ENCODE data around the gene DNAH17.
A peak's percentile ranks its signal among the peaks of the same experiment; 100 is the strongest.

DNAH17 gene

GRCh38 chr17:78617511-78618061 is 40.4 kb upstream of the DNAH17 start:
- peaks cover 0 to 3% of the 10 kb centered on the region in 2 donors for H3K9me3 ChIP-seq (ENCODE audit: control insufficient read depth in 2 of 2, low read length in 2 of 2)
- H3K4me3 ChIP-seq (ENCODE audit: low read length in 2 of 2) = no peak overlapping the region
- no peaks in the 10 kb centered on the region for H3K27me3 ChIP-seq (ENCODE audit: control insufficient read depth in 1 of 2, insufficient read depth in 2 of 2, low read length in 2 of 2)
- no peak overlapping the region for H3K9ac ChIP-seq (ENCODE audit: low read length in 2 of 2)
- no peak overlapping the region for H3K27ac ChIP-seq (ENCODE audit: low read length)
- peaks cover 22% of the 10 kb centered on the region for H3K4me1 ChIP-seq (ENCODE audit: control insufficient read depth, insufficient read depth, low read length)
- no peaks in the 10 kb centered on the region for H3K36me3 ChIP-seq (ENCODE audit: control insufficient read depth in 2 of 2, insufficient read depth in 2 of 2, low read length in 2 of 2)

DNA sequence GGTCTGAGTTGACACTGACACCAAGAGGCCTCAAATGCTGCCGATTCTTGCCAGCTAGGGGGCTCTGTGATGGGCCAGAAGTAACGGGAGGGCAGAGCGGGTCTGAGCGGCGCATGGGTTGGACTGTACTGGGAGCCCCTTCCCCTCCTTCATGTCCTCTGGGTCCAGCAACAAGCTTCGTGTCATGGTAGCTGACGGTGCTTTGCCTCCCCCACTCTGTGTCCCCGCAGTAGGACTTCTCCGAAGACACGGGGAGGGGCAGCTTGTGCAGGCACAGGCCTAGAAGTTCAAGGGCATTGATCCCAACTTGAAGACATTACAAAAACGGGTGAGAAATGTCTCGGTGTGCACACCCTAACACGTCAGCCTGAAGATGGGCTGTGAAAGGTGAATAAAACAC is 39.8 kb upstream of the DNAH17 start:
- H3K27ac ChIP-seq (ENCODE audit: low read length) = no peak overlapping the region
- H3K4me3 ChIP-seq (ENCODE audit: low read length in 2 of 2) = peak overlapping the region in 1 of 2 donors; percentile 15
- H3K36me3 ChIP-seq (ENCODE audit: control insufficient read depth in 2 of 2, insufficient read depth in 2 of 2, low read length in 2 of 2) = no peaks in the 10 kb centered on the region
- H3K27me3 ChIP-seq (ENCODE audit: control insufficient read depth in 1 of 2, insufficient read depth in 2 of 2, low read length in 2 of 2) = no peaks in the 10 kb centered on the region
- H3K9ac ChIP-seq (ENCODE audit: low read length in 2 of 2) = no peak overlapping the region
- peaks cover 29% of the 10 kb centered on the region for H3K4me1 ChIP-seq (ENCODE audit: control insufficient read depth, insufficient read depth, low read length)
- H3K9me3 ChIP-seq (ENCODE audit: control insufficient read depth in 2 of 2, low read length in 2 of 2) = peaks cover 0 to 3% of the 10 kb centered on the region in 2 donors

DNA sequence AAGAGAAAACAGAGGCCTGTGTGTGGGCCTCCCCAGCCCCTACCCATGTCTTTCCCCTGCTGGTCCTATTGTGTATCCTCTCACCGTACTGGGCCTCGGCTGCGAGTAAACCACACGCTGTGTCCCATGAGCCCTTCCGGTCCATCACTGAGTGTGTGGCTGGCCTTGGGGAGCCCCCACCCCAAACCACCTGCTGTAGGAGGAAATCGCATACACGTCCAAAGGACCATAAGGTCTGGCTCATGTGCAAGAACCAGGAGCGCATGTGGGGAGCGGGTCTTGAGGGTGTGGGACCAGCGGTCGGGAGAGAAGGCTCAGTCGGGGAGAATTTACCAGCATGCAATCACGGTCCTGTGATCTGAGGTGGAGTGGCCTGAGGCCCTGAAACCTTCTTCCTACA is 38.4 kb upstream of the DNAH17 start:
- Histone ChIP-seq H3K4me1 (ENCODE audit: control insufficient read depth, insufficient read depth, low read length) (peaks cover 41% of the 10 kb centered on the region), H3K9ac (ENCODE audit: low read length in 2 of 2) (no peak overlapping the region), H3K36me3 (ENCODE audit: control insufficient read depth in 2 of 2, insufficient read depth in 2 of 2, low read length in 2 of 2) (no peaks in the 10 kb centered on the region), H3K27ac (ENCODE audit: low read length) (no peak overlapping the region), H3K27me3 (ENCODE audit: control insufficient read depth in 1 of 2, insufficient read depth in 2 of 2, low read length in 2 of 2) (no peaks in the 10 kb centered on the region), H3K4me3 (ENCODE audit: low read length in 2 of 2) (no peak overlapping the region), H3K9me3 (ENCODE audit: control insufficient read depth in 2 of 2, low read length in 2 of 2) (peaks cover 0 to 3% of the 10 kb centered on the region in 2 donors)

GRCh38 chr17:78613416-78613815 is 36.2 kb upstream of the DNAH17 start:
- Histone ChIP-seq H3K4me1 (ENCODE audit: control insufficient read depth, insufficient read depth, low read length) (peaks cover 61% of the 10 kb centered on the region), H3K9ac (ENCODE audit: low read length in 2 of 2) (no peak overlapping the region), H3K9me3 (ENCODE audit: control insufficient read depth in 2 of 2, low read length in 2 of 2) (no peaks in the 10 kb centered on the region), H3K27me3 (ENCODE audit: control insufficient read depth in 1 of 2, insufficient read depth in 2 of 2, low read length in 2 of 2) (no peaks in the 10 kb centered on the region), H3K27ac (ENCODE audit: low read length) (no peak overlapping the region), H3K4me3 (ENCODE audit: low read length in 2 of 2) (no peak overlapping the region), H3K36me3 (ENCODE audit: control insufficient read depth in 2 of 2, insufficient read depth in 2 of 2, low read length in 2 of 2) (no peaks in the 10 kb centered on the region)

GRCh38 chr17:78611607-78612006 is 34.4 kb upstream of the DNAH17 start:
- Histone ChIP-seq H3K9me3 (ENCODE audit: control insufficient read depth in 2 of 2, low read length in 2 of 2) (no peaks in the 10 kb centered on the region), H3K9ac (ENCODE audit: low read length in 2 of 2) (no peak overlapping the region), H3K4me1 (ENCODE audit: control insufficient read depth, insufficient read depth, low read length) (peaks cover 47% of the 10 kb centered on the region), H3K36me3 (ENCODE audit: control insufficient read depth in 2 of 2, insufficient read depth in 2 of 2, low read length in 2 of 2) (no peaks in the 10 kb centered on the region), H3K27ac (ENCODE audit: low read length) (peak overlapping the region; percentile 79), H3K27me3 (ENCODE audit: control insufficient read depth in 1 of 2, insufficient read depth in 2 of 2, low read length in 2 of 2) (no peaks in the 10 kb centered on the region), H3K4me3 (ENCODE audit: low read length in 2 of 2) (peak overlapping the region in 1 of 2 donors; percentile 29)

DNA sequence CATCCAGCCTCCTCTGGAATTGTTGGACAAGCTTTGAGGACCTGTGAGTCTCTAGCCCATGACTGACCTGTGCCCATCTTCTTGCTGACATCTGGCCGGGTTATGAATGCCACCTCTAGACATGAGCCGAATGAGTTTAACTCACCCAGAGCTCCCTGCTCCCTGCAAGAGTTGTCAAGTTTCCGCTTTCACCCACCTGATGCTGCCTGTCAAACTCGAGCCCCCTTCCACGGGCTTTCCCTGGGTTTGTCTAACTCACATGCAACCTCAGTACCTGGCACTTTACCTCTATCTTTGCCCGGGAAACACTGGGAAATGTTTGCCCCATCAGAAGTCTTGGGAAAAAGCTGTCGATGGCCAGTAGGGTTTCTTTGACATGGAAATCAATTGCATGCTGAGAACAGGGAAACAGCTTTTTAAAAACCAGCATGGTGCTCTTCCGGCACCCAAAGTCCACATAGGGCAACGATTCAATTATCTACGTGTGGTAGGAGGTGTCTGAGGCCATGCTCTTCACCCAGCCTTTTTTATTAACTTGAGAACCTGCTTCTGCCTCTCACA is 33.8 kb upstream of the DNAH17 start:
- Histone ChIP-seq H3K27ac (ENCODE audit: low read length) (peak overlapping the region; percentile 79), H3K9me3 (ENCODE audit: control insufficient read depth in 2 of 2, low read length in 2 of 2) (no peaks in the 10 kb centered on the region), H3K9ac (ENCODE audit: low read length in 2 of 2) (no peak overlapping the region), H3K4me1 (ENCODE audit: control insufficient read depth, insufficient read depth, low read length) (peaks cover 47% of the 10 kb centered on the region), H3K4me3 (ENCODE audit: low read length in 2 of 2) (peak overlapping the region in 1 of 2 donors; percentile 29), H3K36me3 (ENCODE audit: control insufficient read depth in 2 of 2, insufficient read depth in 2 of 2, low read length in 2 of 2) (no peaks in the 10 kb centered on the region), H3K27me3 (ENCODE audit: control insufficient read depth in 1 of 2, insufficient read depth in 2 of 2, low read length in 2 of 2) (no peaks in the 10 kb centered on the region)

GRCh38 chr17:78609191-78609641 is 32.0 kb upstream of the DNAH17 start:
- peak overlapping the region; percentile 79 for H3K27ac ChIP-seq (ENCODE audit: low read length)

DNA sequence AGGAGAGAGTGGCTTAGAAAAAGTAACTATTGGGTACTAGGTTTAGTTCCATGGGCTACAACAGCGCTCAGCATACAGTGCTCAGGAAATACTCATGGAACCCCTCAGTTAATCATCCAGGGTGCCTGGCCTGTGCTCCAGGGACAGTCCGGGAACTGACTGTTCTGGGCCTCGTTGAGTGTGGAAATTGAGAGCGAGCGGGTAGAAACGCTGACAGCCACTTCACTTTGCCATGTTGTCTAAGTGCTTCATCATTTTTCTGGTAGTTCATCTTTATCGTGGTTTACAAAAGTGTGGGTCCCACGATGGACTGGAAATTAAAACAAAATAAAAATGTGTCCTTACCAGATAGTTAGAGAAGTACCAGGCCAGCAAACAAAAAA is 31.6 kb upstream of the DNAH17 start:
- Histone ChIP-seq H3K4me3 (ENCODE audit: low read length in 2 of 2) (peak overlapping the region in 1 of 2 donors; percentile 35), H3K4me1 (ENCODE audit: control insufficient read depth, insufficient read depth, low read length) (peaks cover 44% of the 10 kb centered on the region), H3K27me3 (ENCODE audit: control insufficient read depth in 1 of 2, insufficient read depth in 2 of 2, low read length in 2 of 2) (no peaks in the 10 kb centered on the region), H3K9ac (ENCODE audit: low read length in 2 of 2) (no peak overlapping the region), H3K27ac (ENCODE audit: low read length) (peak overlapping the region; percentile 79), H3K9me3 (ENCODE audit: control insufficient read depth in 2 of 2, low read length in 2 of 2) (no peaks in the 10 kb centered on the region), H3K36me3 (ENCODE audit: control insufficient read depth in 2 of 2, insufficient read depth in 2 of 2, low read length in 2 of 2) (no peaks in the 10 kb centered on the region)

More at GRCh38 chr17:78609191-78609641, 32.0 kb upstream of the DNAH17 start:
- Histone ChIP-seq H3K27me3 (ENCODE audit: control insufficient read depth in 1 of 2, insufficient read depth in 2 of 2, low read length in 2 of 2) (no peaks in the 10 kb centered on the region), H3K4me1 (ENCODE audit: control insufficient read depth, insufficient read depth, low read length) (peaks cover 44% of the 10 kb centered on the region), H3K4me3 (ENCODE audit: low read length in 2 of 2) (peak overlapping the region in 1 of 2 donors; percentile 35), H3K36me3 (ENCODE audit: control insufficient read depth in 2 of 2, insufficient read depth in 2 of 2, low read length in 2 of 2) (no peaks in the 10 kb centered on the region), H3K9me3 (ENCODE audit: control insufficient read depth in 2 of 2, low read length in 2 of 2) (no peaks in the 10 kb centered on the region), H3K9ac (ENCODE audit: low read length in 2 of 2) (no peak overlapping the region)

DNA sequence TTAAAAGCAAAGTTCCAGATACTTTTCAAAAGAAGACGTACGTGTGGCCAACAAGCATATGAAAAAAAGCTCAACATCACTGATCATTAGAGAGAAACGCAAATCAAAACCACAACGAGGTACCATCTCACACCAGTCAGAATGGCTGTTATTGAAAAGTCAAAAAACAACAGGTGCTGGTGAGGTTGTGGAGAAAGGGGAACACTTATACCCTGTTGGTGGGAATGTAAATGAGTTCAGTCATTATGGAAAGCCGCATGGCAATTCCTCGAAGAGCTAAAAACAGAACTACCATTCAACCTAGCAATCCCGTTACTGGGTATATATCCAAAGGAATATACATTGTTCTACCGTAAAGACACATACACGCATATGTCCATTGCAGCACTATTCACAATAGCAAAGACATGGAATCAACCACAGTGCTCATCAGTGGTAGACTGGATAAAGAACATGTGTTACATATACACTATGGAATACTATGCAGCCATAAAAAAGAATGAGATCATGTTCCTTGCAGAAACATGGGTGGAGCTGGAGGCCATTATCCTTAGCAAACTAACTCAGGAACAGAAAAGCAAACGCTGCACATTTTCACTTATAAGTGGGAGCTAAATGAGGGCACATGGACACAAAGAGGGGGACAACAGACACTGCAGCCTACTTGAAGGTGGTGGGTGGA is 31.1 kb upstream of the DNAH17 start:
- Histone ChIP-seq H3K27me3 (ENCODE audit: control insufficient read depth in 1 of 2, insufficient read depth in 2 of 2, low read length in 2 of 2) (no peaks in the 10 kb centered on the region), H3K4me1 (ENCODE audit: control insufficient read depth, insufficient read depth, low read length) (peaks cover 43% of the 10 kb centered on the region), H3K36me3 (ENCODE audit: control insufficient read depth in 2 of 2, insufficient read depth in 2 of 2, low read length in 2 of 2) (no peaks in the 10 kb centered on the region), H3K9me3 (ENCODE audit: control insufficient read depth in 2 of 2, low read length in 2 of 2) (no peaks in the 10 kb centered on the region), H3K4me3 (ENCODE audit: low read length in 2 of 2) (no peak overlapping the region), H3K27ac (ENCODE audit: low read length) (peak overlapping the region; percentile 79), H3K9ac (ENCODE audit: low read length in 2 of 2) (no peak overlapping the region)

DNA sequence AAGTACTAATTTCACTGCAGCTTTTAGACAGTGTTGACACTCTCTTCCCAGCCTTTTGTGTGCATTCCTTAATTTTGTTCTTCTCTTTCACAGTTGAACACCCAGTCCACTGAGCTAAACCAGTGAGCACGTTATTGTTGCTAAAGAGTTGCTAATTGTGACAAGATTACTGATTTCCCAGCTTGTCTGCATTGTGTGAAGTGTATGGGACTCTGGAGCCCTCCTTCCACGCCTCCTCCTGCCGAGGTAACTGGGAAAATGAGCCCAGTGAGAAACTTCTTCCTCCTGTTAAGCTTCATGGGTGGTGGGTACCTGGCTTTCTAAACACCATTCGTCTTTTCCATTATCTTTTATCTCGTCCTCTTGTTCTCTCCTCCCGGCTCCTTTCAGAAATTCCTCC is 29.8 kb upstream of the DNAH17 start:
- H3K4me1 ChIP-seq (ENCODE audit: control insufficient read depth, insufficient read depth, low read length) = peaks cover 39% of the 10 kb centered on the region
- H3K9ac ChIP-seq (ENCODE audit: low read length in 2 of 2) = no peak overlapping the region
- H3K27me3 ChIP-seq (ENCODE audit: control insufficient read depth in 1 of 2, insufficient read depth in 2 of 2, low read length in 2 of 2) = no peaks in the 10 kb centered on the region
- no peak overlapping the region for H3K27ac ChIP-seq (ENCODE audit: low read length)
- no peak overlapping the region for H3K4me3 ChIP-seq (ENCODE audit: low read length in 2 of 2)
- no peaks in the 10 kb centered on the region for H3K9me3 ChIP-seq (ENCODE audit: control insufficient read depth in 2 of 2, low read length in 2 of 2)
- H3K36me3 ChIP-seq (ENCODE audit: control insufficient read depth in 2 of 2, insufficient read depth in 2 of 2, low read length in 2 of 2) = no peaks in the 10 kb centered on the region

DNA sequence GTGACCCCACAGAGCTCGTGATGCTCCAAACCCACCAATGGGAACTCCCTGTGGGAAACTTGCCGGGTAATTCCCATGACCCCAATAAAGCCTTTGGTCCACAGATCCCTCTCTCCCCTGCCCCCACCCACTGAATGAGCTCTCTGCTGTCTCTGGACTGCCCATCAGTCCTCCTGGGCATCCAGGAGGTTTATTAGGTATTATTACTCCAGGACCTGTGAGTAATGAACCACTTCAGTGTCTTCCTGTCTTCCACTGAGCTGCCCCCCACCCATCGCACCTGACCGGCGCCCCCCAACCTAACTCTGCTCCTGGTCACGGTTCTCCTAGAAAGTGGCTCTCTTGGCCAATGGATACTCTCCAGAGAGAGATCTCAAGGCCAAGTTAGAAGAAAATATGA is 28.7 kb upstream of the DNAH17 start:
- H3K27ac ChIP-seq (ENCODE audit: low read length) = no peak overlapping the region
- H3K4me3 ChIP-seq (ENCODE audit: low read length in 2 of 2) = no peak overlapping the region
- H3K27me3 ChIP-seq (ENCODE audit: control insufficient read depth in 1 of 2, insufficient read depth in 2 of 2, low read length in 2 of 2) = no peaks in the 10 kb centered on the region
- no peak overlapping the region for H3K9ac ChIP-seq (ENCODE audit: low read length in 2 of 2)
- H3K36me3 ChIP-seq (ENCODE audit: control insufficient read depth in 2 of 2, insufficient read depth in 2 of 2, low read length in 2 of 2) = no peaks in the 10 kb centered on the region
- no peaks in the 10 kb centered on the region for H3K9me3 ChIP-seq (ENCODE audit: control insufficient read depth in 2 of 2, low read length in 2 of 2)
- peaks cover 36% of the 10 kb centered on the region for H3K4me1 ChIP-seq (ENCODE audit: control insufficient read depth, insufficient read depth, low read length)

All from stomach smooth muscle (tissue), 2 donors.